Neural progenitor cell (in vitro differentiated cells): Measurements from ENCODE around the gene PTPRN2.

Source experiments
- CTCF ChIP-seq: fragments of 200-600 bp; sonication (generic); IDR thresholded peaks from 2 replicates; pipeline ENCODE4 v1.5.1; 2017; ENCODE audit warnings: antibody characterized with exemption, mild to moderate bottlenecking
- EZH2 ChIP-seq: fragments of 200-600 bp; sonication (generic); IDR thresholded peaks from 2 replicates; pipeline ENCODE4 v1.6.1; 2017; ENCODE audit warnings: antibody characterized with exemption, mild to moderate bottlenecking, moderate library complexity

GRCh38 chr7:157977717-157978496, 609.7 kb downstream of the PTPRN2 start:
- TF ChIP-seq CTCF (no peak), EZH2 (no peak)
